ENCODE data around the gene NR4A3.
"Not testable (repeated sequence)": the region's sequence is repeated elsewhere in the genome, so short reads cannot be mapped to it uniquely, and the experiment has no call there.

NR4A3 gene

GRCh38 chr9:99828417-99829176 is 6.9 kb downstream of the NR4A3 start:
- no peak overlapping the region for H3K27ac ChIP-seq
- DNase-seq (ENCODE audit: low read depth, low spot score) = no peak

- no peak overlapping the region for H3K27ac ChIP-seq
These were observed 10.3 kb downstream of the NR4A3 start for GRCh38 chr9:99831857-99832557.

GRCh38 chr9:99832558-99832864 is 10.8 kb downstream of the NR4A3 start:
- no peak overlapping the region for H3K27ac ChIP-seq
- DNase-seq (ENCODE audit: low read depth, low spot score) = no peak

More at GRCh38 chr9:99831857-99832557, 10.3 kb downstream of the NR4A3 start:
- no peak for DNase-seq (ENCODE audit: low read depth, low spot score)

GRCh38 chr9:99833735-99834134 is 12.1 kb downstream of the NR4A3 start:
- no peak for DNase-seq (ENCODE audit: low read depth, low spot score)
- H3K27ac ChIP-seq = no peak overlapping the region

- H3K27ac ChIP-seq = no peak overlapping the region
- no peak for DNase-seq (ENCODE audit: low read depth, low spot score)
These were observed 12.8 kb downstream of the NR4A3 start for GRCh38 chr9:99834474-99834873.

GRCh38 chr9:99835142-99835541 is 13.5 kb downstream of the NR4A3 start:
- no peak overlapping the region for H3K27ac ChIP-seq
- DNase-seq (ENCODE audit: low read depth, low spot score) = no peak

- no peak overlapping the region for H3K27ac ChIP-seq
- no peak for DNase-seq (ENCODE audit: low read depth, low spot score)
These were observed 13.9 kb downstream of the NR4A3 start for GRCh38 chr9:99835581-99835980.

GRCh38 chr9:99840072-99840471 is 18.4 kb downstream of the NR4A3 start:
- DNase-seq (ENCODE audit: low read depth, low spot score) = no peak
- no peak overlapping the region for H3K27ac ChIP-seq

GRCh38 chr9:99845063-99845462 is 23.4 kb downstream of the NR4A3 start:
- DNase-seq (ENCODE audit: low read depth, low spot score) = no peak
- H3K27ac ChIP-seq = no peak overlapping the region

GRCh38 chr9:99848447-99848846 is 26.8 kb downstream of the NR4A3 start:
- no peak overlapping the region for H3K27ac ChIP-seq
- no peak for DNase-seq (ENCODE audit: low read depth, low spot score)

GRCh38 chr9:99850736-99851499 is 29.2 kb downstream of the NR4A3 start:
- no peak overlapping the region for H3K27ac ChIP-seq

GRCh38 chr9:99851500-99851822 is 29.8 kb downstream of the NR4A3 start:
- no peak for DNase-seq (ENCODE audit: low read depth, low spot score)
- H3K27ac ChIP-seq = no peak overlapping the region

More at GRCh38 chr9:99850736-99851499, 29.2 kb downstream of the NR4A3 start:
- DNase-seq (ENCODE audit: low read depth, low spot score) = no peak

- DNase-seq (ENCODE audit: low read depth, low spot score) = no peak
- no peak overlapping the region for H3K27ac ChIP-seq
These were observed 30.9 kb downstream of the NR4A3 start for GRCh38 chr9:99852617-99853016.

- no peak for DNase-seq (ENCODE audit: low read depth, low spot score)
- H3K27ac ChIP-seq = no peak overlapping the region
These were observed 33.9 kb downstream of the NR4A3 start for GRCh38 chr9:99855467-99856176.

GRCh38 chr9:99857576-99857975 is 35.9 kb downstream of the NR4A3 start:
- not testable (repeated sequence) for H3K27ac ChIP-seq; DNase-seq (ENCODE audit: low read depth, low spot score)

GRCh38 chr9:99858087-99858486 is 36.4 kb downstream of the NR4A3 start:
- DNase-seq (ENCODE audit: low read depth, low spot score) = no peak
- no peak overlapping the region for H3K27ac ChIP-seq

GRCh38 chr9:99859243-99859980 is 37.7 kb downstream of the NR4A3 start:
- H3K27ac ChIP-seq = no peak overlapping the region
- DNase-seq (ENCODE audit: low read depth, low spot score) = no peak

GRCh38 chr9:99860266-99860665 is 38.6 kb downstream of the NR4A3 start:
- H3K27ac ChIP-seq = no peak overlapping the region
- DNase-seq (ENCODE audit: low read depth, low spot score) = no peak

GRCh38 chr9:99863955-99864354 is 42.3 kb downstream of the NR4A3 start:
- H3K27ac ChIP-seq = no peak overlapping the region
- no peak for DNase-seq (ENCODE audit: low read depth, low spot score)

- no peak overlapping the region for H3K27ac ChIP-seq
- DNase-seq (ENCODE audit: low read depth, low spot score) = no peak
These were observed 44.7 kb downstream of the NR4A3 start for GRCh38 chr9:99866398-99866797.
